SK-N-SH (cell line): ENCODE measurements around the gene DNAJB7. TPM values are rescaled to one million over a fixed set of nuclear protein-coding genes. Genes with fewer than 3 reads are reported as not detected.
A peak's percentile ranks its signal among the peaks of the same experiment; 100 is the strongest.

Experiments
- CTCF ChIA-PET: fragments of 300-600, 350-600 bp; formaldehyde crosslinking; extraction: SDS; loops from one replicate; lab custom pipeline; 2021; lab: Yijun Ruan, JAX
- POLR2A ChIA-PET: fragments of 350-600 bp; sonication (Branson Sonifier 250); formaldehyde crosslinking; extraction: SDS; loops from one replicate; lab custom pipeline; 2020; ENCODE audit warnings: antibody characterized with exemption, inconsistent platforms; lab: Yijun Ruan, JAX
- DNase-seq: peaks from one replicate; pipeline ENCODE4 v3.0.0; 2012
- H2AFZ ChIP-seq: fragments of 200-600 bp; sonication (generic); 2 replicates; pipeline ENCODE4 v1.8.1; 2016; ENCODE audit warnings: antibody characterized with exemption, mild to moderate bottlenecking, low read depth
- H3F3A ChIP-seq: fragments of 200-600 bp; sonication (generic); replicated peaks from 2 replicates; pipeline ENCODE3; 2016; ENCODE audit warnings: antibody characterized with exemption, mild to moderate bottlenecking; ENCODE audit not compliant: insufficient read depth
- H3K27ac ChIP-seq, 2 experiments: fragments of 200-500 bp in 1 of 2; fragments of 200-600 bp in 1 of 2; sonication (Bioruptor generic) in 1 of 2; sonication (generic), shearing (Covaris generic) in 1 of 2; 2 replicates each; pipeline versions ENCODE4 v1.5.1 to v1.6.1; 2014 to 2016; ENCODE audit warnings: low read depth in 2 of 2, inconsistent platforms in 1 of 2, low read length in 1 of 2, mild to moderate bottlenecking in 1 of 2, mixed read lengths in 1 of 2
- H3K27me3 ChIP-seq: fragments of 200-600 bp; sonication (generic), shearing (Covaris generic); 2 replicates; pipeline ENCODE4 v1.6.1; 2016; ENCODE audit warnings: mixed run types; ENCODE audit not compliant: insufficient read depth
- H3K36me3 ChIP-seq, 2 experiments: fragments of 200-500 bp in 1 of 2; fragments of 200-600 bp in 1 of 2; sonication (Bioruptor generic) in 1 of 2; sonication (generic) in 1 of 2; replicated peaks in 1 of 2; 2 replicates each; pipeline versions ENCODE3 to v1.5.1; 2014 to 2016; ENCODE audit warnings: low read length in 1 of 2, mild to moderate bottlenecking in 1 of 2; ENCODE audit not compliant: insufficient read depth in 2 of 2, control insufficient read depth in 1 of 2
- H3K4me1 ChIP-seq, 2 experiments: fragments of 200-500 bp in 1 of 2; fragments of 200-600 bp in 1 of 2; sonication (Bioruptor generic) in 1 of 2; sonication (generic), shearing (Covaris generic) in 1 of 2; 2 replicates each; pipeline versions ENCODE4 v1.5.1 to v1.6.1; 2014 to 2016; ENCODE audit warnings: low read depth in 1 of 2, low read length in 1 of 2, mixed run types in 1 of 2; ENCODE audit not compliant: insufficient read depth in 2 of 2, control insufficient read depth in 1 of 2
- H3K4me2 ChIP-seq: fragments of 200-600 bp; sonication (generic), shearing (Covaris generic); 2 replicates; pipeline ENCODE4 v1.6.1; 2017; ENCODE audit warnings: mixed run types
- H3K4me3 ChIP-seq, 2 experiments: fragments of 200-500 bp in 1 of 2; fragments of 200-600 bp in 1 of 2; sonication (Bioruptor generic) in 1 of 2; sonication (generic), shearing (Covaris generic) in 1 of 2; 2 replicates each; pipeline versions ENCODE4 v1.5.1 to v1.8.1; 2014 to 2016; ENCODE audit warnings: low read depth in 2 of 2, inconsistent platforms in 1 of 2, low read length in 1 of 2, mild to moderate bottlenecking in 1 of 2, mixed read lengths in 1 of 2, moderate library complexity in 1 of 2
- H3K79me2 ChIP-seq: fragments of 200-600 bp; sonication (generic); 2 replicates; pipeline ENCODE4 v1.8.1; 2017; ENCODE audit warnings: mild to moderate bottlenecking; ENCODE audit not compliant: insufficient read depth
- H3K9ac ChIP-seq: fragments of 200-600 bp; sonication (generic); 2 replicates; pipeline ENCODE4 v1.6.1; 2017; ENCODE audit warnings: mixed run types
- H3K9me2 ChIP-seq: fragments of 200-600 bp; sonication (generic); 2 replicates; pipeline ENCODE4 v1.6.1; 2017; ENCODE audit warnings: mixed run types
- H3K9me3 ChIP-seq: fragments of 200-600 bp; sonication (generic); 2 replicates; pipeline ENCODE4 v1.6.1; 2017; ENCODE audit warnings: mixed run types, mild to moderate bottlenecking, moderate library complexity
- H4K20me1 ChIP-seq: fragments of 200-600 bp; sonication (generic); 2 replicates; pipeline ENCODE4 v1.6.1; 2017; ENCODE audit warnings: mild to moderate bottlenecking, mixed run types; ENCODE audit not compliant: insufficient read depth
- CHD2 ChIP-seq: fragments of 150-350 bp; IDR thresholded peaks from 2 replicates; pipeline ENCODE4 v1.6.1; 2018; ENCODE audit warnings: low read length; ENCODE audit not compliant: partially characterized antibody
- CTCF ChIP-seq: fragments of 200-600 bp; sonication (generic); IDR thresholded peaks from 2 replicates; pipeline ENCODE4 v1.6.1; 2017; ENCODE audit warnings: antibody characterized with exemption, mild to moderate bottlenecking, moderate library complexity
- ELF1 ChIP-seq: IDR thresholded peaks from 2 replicates; pipeline ENCODE4 v1.4.0; 2012
- EP300 ChIP-seq, 2 experiments: IDR thresholded peaks; 2 replicates each; pipeline versions ENCODE4 v1.4.0 to v1.6.1; 2012; ENCODE audit warnings: borderline replicate concordance in 1 of 2, low read depth in 1 of 2, low read length in 1 of 2
- EZH2phosphoT487 ChIP-seq: fragments of 200-600 bp; sonication (generic); IDR thresholded peaks from 2 replicates; pipeline ENCODE4 v1.6.1; 2017; ENCODE audit warnings: low read depth, mixed run types, mild to moderate bottlenecking, antibody characterized with exemption, moderate library complexity, borderline replicate concordance
- FOSL2 ChIP-seq: IDR thresholded peaks from 2 replicates; pipeline ENCODE4 v1.4.0; 2012; ENCODE audit warnings: low read depth, mild to moderate bottlenecking, moderate library complexity, borderline replicate concordance
- FOXJ3 ChIP-seq: sonication (generic); formaldehyde crosslinking; IDR thresholded peaks from 2 replicates; pipeline ENCODE4 v1.5.1; 2020; ENCODE audit warnings: mild to moderate bottlenecking, missing genetic modification reagents
- FOXM1 ChIP-seq: IDR thresholded peaks from 2 replicates; pipeline ENCODE4 v1.4.0; 2012; ENCODE audit warnings: low read depth, mild to moderate bottlenecking
- GABPA ChIP-seq: IDR thresholded peaks from 2 replicates; pipeline ENCODE4 v1.4.0; 2012; ENCODE audit warnings: low read depth, mild to moderate bottlenecking
- MXI1 ChIP-seq: IDR thresholded peaks from 2 replicates; pipeline ENCODE4 v1.6.1; 2012; ENCODE audit warnings: mild to moderate bottlenecking, low read depth, low read length, improper control_type of control experiment
- NFIC ChIP-seq: IDR thresholded peaks from 2 replicates; pipeline ENCODE4 v1.4.0; 2012; ENCODE audit warnings: borderline replicate concordance
- NRF1 ChIP-seq: IDR thresholded peaks from 2 replicates; pipeline ENCODE4 v1.6.1; 2012; ENCODE audit warnings: low read depth, mild to moderate bottlenecking, low read length
- PBX3 ChIP-seq: IDR thresholded peaks from 2 replicates; pipeline ENCODE4; 2012
- POLR2AphosphoS5 ChIP-seq: IDR thresholded peaks from 2 replicates; pipeline ENCODE4 v1.6.1; 2012; ENCODE audit warnings: low read depth, low read length
- RFX5 ChIP-seq: IDR thresholded peaks from 2 replicates; pipeline ENCODE4 v1.6.1; 2012; ENCODE audit warnings: mild to moderate bottlenecking, improper control_type of control experiment, low read length
- SIN3A ChIP-seq: IDR thresholded peaks from 2 replicates; pipeline ENCODE4 v1.6.1; 2012; ENCODE audit warnings: low read depth, mild to moderate bottlenecking, low read length, moderate library complexity, borderline replicate concordance
- SMC3 ChIP-seq: IDR thresholded peaks from 2 replicates; pipeline ENCODE4 v1.6.1; 2012; ENCODE audit warnings: low read depth, low read length, improper control_type of control experiment
- USF1 ChIP-seq: IDR thresholded peaks from 2 replicates; pipeline ENCODE4 v1.4.0; 2012; ENCODE audit warnings: low read depth, borderline replicate concordance
- WGBS: methylation state at CpG from one replicate; pipeline ENCODE4 v1.1.6; 2017; ENCODE audit warnings: low lambda C conversion rate; 5-methylcytosine and 5-hydroxymethylcytosine counted together
- polyA plus RNA-seq, 3 experiments: library from polyadenylated mRNA; depleted of rRNA; stranded (reverse); fragments of >200 nt; gene quantifications; 2 replicates each; pipeline ENCODE4 v1.2.3, GENCODE V29; 2012
- TF ChIP-seq, protein P1 (sequence below): IDR thresholded peaks from 2 replicates; pipeline ENCODE4 v1.4.0; 2012; ENCODE audit warnings: low read depth

The DNAJB7 gene
- polyA plus RNA-seq, 1 of the 3 experiments (the other 2 are of a cell fraction) = not detected

GRCh38 chr22:40855979-40856512 lies 5.9 kb downstream of the DNAJB7 start:
- H3K9me3 ChIP-seq = no peaks in the 10 kb centered on the region
- peaks cover 32% of the 10 kb centered on the region; the same call in 1 of the 2 replicates for H4K20me1 ChIP-seq
- H3K9me2 ChIP-seq = no peaks in the 10 kb centered on the region
- peak overlapping the region; percentile 95 for H3K9ac ChIP-seq
- H3K36me3 ChIP-seq = peaks cover 0 to 2% of the 10 kb centered on the region in 2 experiments
- TF ChIP-seq FOXM1 (no peak), USF1 (no peak), FOXJ3 (no peak), SMC3 (no peak), POLR2AphosphoS5 (no peak)
- H2AFZ ChIP-seq = no peak overlapping the region
- peak; percentile 46 for DNase-seq
- H3K79me2 ChIP-seq = peaks cover 93% of the 10 kb centered on the region
- H3K4me1 ChIP-seq = peaks cover 0 to 9% of the 10 kb centered on the region in 2 experiments; a peak in 3 of 4 replicates
- H3K4me2 ChIP-seq = peak overlapping the region; percentile 83
- H3F3A ChIP-seq = no peaks in the 10 kb centered on the region
- ChIA-PET CTCF (interaction anchor here (1.8 kb wide), 1 partner anchor 67 kb away, joined by 6 read pairs; no protein-coding TSS in a partner anchor), POLR2A (interaction anchor here (0.7 kb wide), 1 partner anchor 205 kb away, joined by 3 read pairs; no protein-coding TSS in a partner anchor)
- H3K27me3 ChIP-seq = no peaks in the 10 kb centered on the region
- H3K27ac ChIP-seq = peak overlapping the region; percentile 93 to 95
- under 1% methylated on average over 9 of the region's 29 CpGs for WGBS
- peak overlapping the region; percentile 76 to 77 for H3K4me3 ChIP-seq

DNA sequence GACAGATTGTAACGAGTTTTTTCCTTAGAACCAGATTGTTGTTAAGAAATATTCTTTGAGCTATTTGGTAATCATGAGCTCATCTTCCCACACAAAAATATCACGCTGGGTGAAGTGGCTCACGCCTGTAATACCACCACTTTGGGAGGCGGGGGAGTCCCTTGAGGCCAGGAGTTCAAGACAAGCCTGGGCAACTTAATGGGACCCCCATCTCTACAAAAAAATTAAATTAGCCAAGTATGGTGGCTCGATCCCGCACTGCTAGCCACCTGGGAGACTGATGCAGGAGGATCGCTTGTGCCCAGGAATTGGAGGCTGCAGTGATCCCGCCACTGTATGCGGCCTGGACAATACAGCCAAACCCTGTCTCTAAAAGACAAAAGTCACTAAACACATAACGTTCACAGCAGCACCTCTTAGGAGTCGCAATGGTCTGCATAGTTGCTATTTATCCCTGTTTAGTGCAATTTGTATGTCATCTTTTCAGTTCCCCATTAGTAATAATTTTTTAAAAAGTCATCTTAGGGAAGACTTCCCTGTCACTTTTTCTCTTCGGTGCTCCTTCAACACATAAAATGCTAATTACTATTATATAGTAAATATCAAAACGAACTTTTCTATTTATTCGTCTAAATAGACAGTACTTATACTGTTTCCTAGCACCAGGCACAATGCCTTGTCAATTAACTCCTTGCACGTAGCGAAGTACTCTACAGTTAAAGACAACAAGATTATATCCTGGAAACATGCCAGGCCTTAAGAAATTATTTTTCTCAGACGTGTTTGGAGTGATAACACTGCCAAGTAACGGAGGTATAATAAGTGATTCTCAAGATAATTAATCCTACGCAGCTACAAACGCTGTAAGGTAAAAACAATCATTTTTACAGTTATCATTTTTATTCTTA lies 6.6 kb downstream of the DNAJB7 start:
- H3K4me2 ChIP-seq = peak overlapping the region; percentile 83
- TF ChIP-seq ELF1 (no peak), CTCF (no peak), POLR2AphosphoS5 (no peak), FOSL2 (no peak), SMC3 (no peak), PBX3 (no peak), FOXM1 (no peak), SIN3A (no peak), RFX5 (no peak), GABPA (no peak), NRF1 (no peak), MXI1 (no peak), CHD2 (no peak), EP300 (IDR thresholded peaks at IDR 0.05; ENCODE audit: borderline replicate concordance in 1 of 2, low read depth in 1 of 2, low read length in 1 of 2) (no peak), EZH2phosphoT487 (no peak), NFIC (no peak), USF1 (no peak)
- TF ChIP-seq, protein P1, sequence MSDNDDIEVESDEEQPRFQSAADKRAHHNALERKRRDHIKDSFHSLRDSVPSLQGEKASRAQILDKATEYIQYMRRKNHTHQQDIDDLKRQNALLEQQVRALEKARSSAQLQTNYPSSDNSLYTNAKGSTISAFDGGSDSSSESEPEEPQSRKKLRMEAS = no peak
- H3K79me2 ChIP-seq = peaks cover 93% of the 10 kb centered on the region
- no peak for DNase-seq
- no peak overlapping the region for H2AFZ ChIP-seq
- H3K9me2 ChIP-seq = no peaks in the 10 kb centered on the region
- no peaks in the 10 kb centered on the region for H3F3A ChIP-seq
- no peaks in the 10 kb centered on the region for H3K9me3 ChIP-seq
- ChIA-PET POLR2A (no interaction called here), CTCF (no interaction called here)
- 25% methylated on average over 20 of the region's 20 CpGs for WGBS
- H3K4me1 ChIP-seq = peaks cover 0 to 9% of the 10 kb centered on the region in 2 experiments; a peak in 3 of 4 replicates
- peak overlapping the region; percentile 95 for H3K9ac ChIP-seq
- H3K27me3 ChIP-seq = no peaks in the 10 kb centered on the region
- H3K36me3 ChIP-seq = no peaks in the 10 kb centered on the region
- peak overlapping the region; percentile 76 to 77 for H3K4me3 ChIP-seq
- H4K20me1 ChIP-seq = peaks cover 32% of the 10 kb centered on the region; the same call in 1 of the 2 replicates
- peak overlapping the region in 1 of 2 experiments; percentile 93; a peak in 3 of 4 replicates for H3K27ac ChIP-seq
